Activated CD4-positive, alpha-beta T cell treated with anti-CD3 and anti-CD28 coated beads, Interleukin-2, amount 10 ng/mL, durations not matched to agents 24 days and 14 days (primary cell): ENCODE data around the gene KIAA0930. TPM values are rescaled to one million over a fixed set of nuclear protein-coding genes. Genes with fewer than 3 reads are reported as not detected.
"Not testable (repeated sequence)": the region's sequence is repeated elsewhere in the genome, so short reads cannot be mapped to it uniquely, and the experiment has no call there.

Source experiments
- DNase-seq: peaks from one replicate; pipeline ENCODE4 v3.0.0; 2022
- H3K27ac Mint-ChIP-seq: one replicate; pipeline ENCODE4 v1.8.0; 2022; ENCODE audit warnings: mild to moderate bottlenecking, mixed read lengths
- H3K27me3 Mint-ChIP-seq: one replicate; pipeline ENCODE4 v1.8.0; 2022; ENCODE audit warnings: mixed read lengths
- H3K36me3 Mint-ChIP-seq: one replicate; pipeline ENCODE4 v1.8.0; 2022; ENCODE audit warnings: low read depth, mild to moderate bottlenecking, mixed read lengths
- H3K4me1 Mint-ChIP-seq: one replicate; pipeline ENCODE4 v1.8.0; 2021; ENCODE audit warnings: mixed read lengths
- H3K4me3 Mint-ChIP-seq: one replicate; pipeline ENCODE4 v1.8.0; 2022; ENCODE audit warnings: mild to moderate bottlenecking, moderate library complexity, mixed read lengths
- H3K9me3 Mint-ChIP-seq: one replicate; pipeline ENCODE4 v1.8.0; 2021; ENCODE audit warnings: mixed read lengths
- intact Hi-C: fragments of 100-400 bp; cut with micrococcal nuclease; formaldehyde crosslinking; loops from one replicate; pipeline ENCODE4 v1.15.1; 2023
- total RNA-seq: library from RNA; stranded (reverse); gene quantifications from 2 replicates; pipeline ENCODE4 v1.2.3, GENCODE V29; 2022

KIAA0930 gene
- total RNA-seq, 1 donor from 2014 or later, result 45.3 TPM

DNA sequence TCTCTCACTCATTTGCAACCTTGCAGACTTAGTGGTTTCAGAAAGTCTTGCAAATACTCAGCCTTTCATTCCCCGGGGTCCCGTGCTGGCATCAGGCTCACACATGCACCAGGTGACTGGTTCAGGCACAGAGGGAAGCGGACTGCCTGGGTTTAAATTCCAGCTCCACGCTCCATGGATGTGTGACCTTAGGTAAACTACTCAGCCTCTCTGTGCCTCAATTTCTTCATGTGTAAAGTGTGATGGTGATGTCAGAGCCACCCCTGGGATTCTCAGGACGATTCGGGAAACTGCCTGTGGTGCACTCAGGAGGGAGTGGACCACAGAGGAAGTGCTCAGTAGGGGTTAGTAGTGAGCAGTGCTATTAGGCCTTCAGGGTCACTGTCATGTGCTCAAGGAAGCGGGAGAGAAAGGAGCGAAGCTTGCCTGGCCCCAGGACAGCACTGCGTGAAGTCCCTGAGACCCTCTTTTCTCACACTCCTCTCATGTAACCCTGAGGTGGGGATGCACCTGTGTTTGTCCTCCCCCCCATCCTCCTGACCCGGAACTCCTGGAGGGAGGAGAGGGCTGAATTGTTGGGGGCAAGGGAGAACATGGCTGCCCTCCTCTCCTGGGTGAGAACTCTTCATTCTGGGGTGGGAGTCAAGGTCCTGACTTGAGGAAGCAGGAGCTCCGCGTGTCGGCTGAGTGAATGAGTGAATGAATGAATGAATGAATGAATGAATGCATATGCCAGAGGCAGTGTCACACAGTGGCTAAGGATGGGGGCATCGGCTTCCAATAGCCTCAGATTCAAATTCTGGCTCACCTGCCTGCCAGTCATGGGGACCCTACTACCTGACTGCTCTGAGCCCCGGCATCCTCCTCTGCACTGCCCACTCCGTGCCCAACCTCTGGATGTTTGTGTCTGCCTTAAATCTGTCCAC is 29.7 kb upstream of the KIAA0930 start:
- no peaks in the 10 kb centered on the region for H3K9me3 Mint-ChIP-seq
- no peak for DNase-seq
- intact Hi-C loops, result loop anchor here (5.0 kb wide), 1 partner anchor 282 kb away; no protein-coding TSS in a partner anchor
- H3K4me3 Mint-ChIP-seq, result peak overlapping the region; percentile 81
- peaks cover 3% of the 10 kb centered on the region for H3K36me3 Mint-ChIP-seq
- H3K4me1 Mint-ChIP-seq, result peaks cover 12% of the 10 kb centered on the region
- peaks cover 40% of the 10 kb centered on the region for H3K27me3 Mint-ChIP-seq
- no peak overlapping the region for H3K27ac Mint-ChIP-seq

GRCh38 chr22:45268958-45269844 is 28.5 kb upstream of the KIAA0930 start:
- Mint-ChIP-seq H3K4me3 (peak overlapping the region; percentile 84), H3K27ac (peak overlapping the region; percentile 83), H3K27me3 (peaks cover 37% of the 10 kb centered on the region), H3K9me3 (no peaks in the 10 kb centered on the region), H3K36me3 (peaks cover 3% of the 10 kb centered on the region), H3K4me1 (peaks cover 12% of the 10 kb centered on the region)
- DNase-seq, result peak; percentile 97
- intact Hi-C loops, result loop anchor here (1.0 to 2.0 kb wide), 3 partner anchors 40 to 166 kb away; partner anchors contain the start of gene FAM118A

GRCh38 chr22:45268167-45268957 is 27.7 kb upstream of the KIAA0930 start:
- no peak for DNase-seq
- peaks cover 41% of the 10 kb centered on the region for H3K27me3 Mint-ChIP-seq
- H3K36me3 Mint-ChIP-seq, result peaks cover 3% of the 10 kb centered on the region
- peaks cover 12% of the 10 kb centered on the region for H3K4me1 Mint-ChIP-seq
- peak overlapping the region; percentile 84 for H3K4me3 Mint-ChIP-seq
- intact Hi-C loops, result loop anchor here (2.0 kb wide), 1 partner anchor 40 kb away; the partner anchor contains the start of gene FAM118A
- H3K9me3 Mint-ChIP-seq, result no peaks in the 10 kb centered on the region
- peak overlapping the region; percentile 74 for H3K27ac Mint-ChIP-seq

- peaks cover 3% of the 10 kb centered on the region for H3K36me3 Mint-ChIP-seq
- H3K27me3 Mint-ChIP-seq, result peaks cover 46% of the 10 kb centered on the region
- H3K27ac Mint-ChIP-seq, result no peak overlapping the region
- H3K9me3 Mint-ChIP-seq, result no peaks in the 10 kb centered on the region
- H3K4me1 Mint-ChIP-seq, result peaks cover 12% of the 10 kb centered on the region
- DNase-seq, result no peak
- H3K4me3 Mint-ChIP-seq, result no peak overlapping the region
- intact Hi-C loops, result no loop called here
These were observed 24.8 kb upstream of the KIAA0930 start for GRCh38 chr22:45265535-45265934.

DNA sequence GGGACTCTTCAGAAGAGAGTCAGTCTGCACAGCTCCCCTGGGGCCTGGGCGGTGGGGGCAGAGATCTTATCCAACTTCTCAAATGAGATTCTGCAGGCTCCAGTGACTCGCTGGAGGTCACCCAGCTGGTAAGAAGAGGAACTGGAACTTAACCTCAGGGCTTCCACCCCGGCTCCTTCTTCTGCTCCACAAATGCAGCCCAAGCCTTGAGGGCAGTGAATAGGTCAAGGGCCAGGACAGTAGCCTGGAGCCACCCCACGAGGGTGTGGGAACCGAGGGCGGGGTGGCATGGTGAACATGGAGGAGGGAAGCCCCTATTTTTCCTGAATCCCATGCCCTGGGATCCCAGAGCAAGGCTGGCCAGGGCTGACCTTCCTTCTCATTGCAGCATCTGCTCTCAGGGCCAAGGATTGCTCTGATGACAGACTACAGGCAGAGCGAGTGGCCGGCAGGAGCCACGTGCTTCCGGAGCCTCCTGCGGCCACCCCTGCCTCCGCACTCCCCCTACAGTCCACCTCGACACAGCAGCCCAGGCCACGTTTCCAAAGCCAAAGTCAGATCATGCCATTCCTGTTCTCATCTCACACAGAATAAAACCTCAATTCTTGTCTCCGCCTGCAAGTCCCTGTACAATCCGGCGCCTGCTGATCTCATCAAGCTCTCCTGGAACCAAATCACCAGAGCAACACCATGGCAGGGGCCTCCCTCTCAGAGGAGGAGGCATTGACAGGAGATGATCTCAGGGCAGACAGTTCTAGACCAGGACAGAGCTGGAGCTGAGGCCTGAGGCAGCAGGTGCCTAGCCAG is 23.0 kb upstream of the KIAA0930 start:
- intact Hi-C loops, result no loop called here
- Mint-ChIP-seq H3K9me3 (no peaks in the 10 kb centered on the region), H3K27ac (no peak overlapping the region), H3K4me1 (peaks cover 1% of the 10 kb centered on the region), H3K4me3 (no peak overlapping the region), H3K27me3 (peaks cover 39% of the 10 kb centered on the region), H3K36me3 (no peaks in the 10 kb centered on the region)
- no peak for DNase-seq

- Mint-ChIP-seq H3K36me3 (no peaks in the 10 kb centered on the region), H3K9me3 (no peaks in the 10 kb centered on the region), H3K4me3 (no peak overlapping the region), H3K27me3 (peaks cover 36% of the 10 kb centered on the region), H3K4me1 (no peaks in the 10 kb centered on the region), H3K27ac (no peak overlapping the region)
- DNase-seq, result no peak
- intact Hi-C loops, result no loop called here
These were observed 22.3 kb upstream of the KIAA0930 start for GRCh38 chr22:45262931-45263462.

- H3K27me3 Mint-ChIP-seq, result peaks cover 32% of the 10 kb centered on the region
- H3K9me3 Mint-ChIP-seq, result no peaks in the 10 kb centered on the region
- H3K27ac Mint-ChIP-seq, result no peak overlapping the region
- no peak overlapping the region for H3K4me3 Mint-ChIP-seq
- no peak for DNase-seq
- intact Hi-C loops, result no loop called here
- H3K4me1 Mint-ChIP-seq, result no peaks in the 10 kb centered on the region
- no peaks in the 10 kb centered on the region for H3K36me3 Mint-ChIP-seq
These were observed 21.7 kb upstream of the KIAA0930 start for GRCh38 chr22:45262195-45262930.

- Mint-ChIP-seq H3K36me3 (no peaks in the 10 kb centered on the region), H3K9me3 (no peaks in the 10 kb centered on the region), H3K4me1 (no peaks in the 10 kb centered on the region), H3K27ac (no peak overlapping the region), H3K27me3 (peaks cover 25% of the 10 kb centered on the region), H3K4me3 (no peak overlapping the region)
- DNase-seq, result no peak
- intact Hi-C loops, result no loop called here
These were observed 20.9 kb upstream of the KIAA0930 start for GRCh38 chr22:45261407-45262088.

GRCh38 chr22:45260395-45260759 is 19.7 kb upstream of the KIAA0930 start:
- H3K9me3 Mint-ChIP-seq, H3K36me3 Mint-ChIP-seq, H3K4me3 Mint-ChIP-seq, H3K4me1 Mint-ChIP-seq, DNase-seq, intact Hi-C loops, H3K27ac Mint-ChIP-seq: not testable (repeated sequence)
- H3K27me3 Mint-ChIP-seq, result peaks cover 23% of the 10 kb centered on the region

DNA sequence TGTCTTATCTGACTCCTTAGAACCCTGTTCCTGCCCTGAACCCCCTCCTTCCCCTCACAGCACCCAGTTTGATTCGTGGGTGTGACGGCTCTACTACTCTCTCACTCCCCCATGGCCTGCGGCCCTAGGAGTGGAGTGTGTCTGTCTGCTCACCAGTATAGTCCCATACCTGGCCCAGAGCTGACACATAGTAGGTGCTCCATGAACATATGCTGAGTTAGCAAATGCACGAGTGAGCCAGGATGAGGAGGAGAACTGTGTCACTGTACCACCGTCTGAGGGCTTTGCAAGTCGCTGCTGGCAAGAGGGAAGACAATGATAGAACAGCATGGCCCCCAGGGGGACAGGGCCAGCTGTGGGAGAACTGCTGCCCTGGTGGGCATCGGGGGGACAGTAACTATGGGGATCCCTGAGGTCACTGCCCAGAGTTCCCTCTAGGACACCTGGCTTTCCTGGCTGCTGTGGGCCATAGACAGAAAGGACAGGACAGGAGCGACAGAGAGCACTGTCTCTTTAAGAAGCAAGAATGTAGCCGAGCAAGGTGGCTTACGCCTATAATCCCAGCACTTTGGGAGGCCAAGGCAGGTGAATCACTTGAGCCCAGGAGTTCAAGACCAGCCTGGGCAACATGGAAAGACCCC is 19.2 kb upstream of the KIAA0930 start:
- DNase-seq, result no peak
- Mint-ChIP-seq H3K36me3 (no peaks in the 10 kb centered on the region), H3K27me3 (peaks cover 21% of the 10 kb centered on the region), H3K4me3 (no peak overlapping the region), H3K27ac (no peak overlapping the region), H3K9me3 (no peaks in the 10 kb centered on the region), H3K4me1 (peaks cover 3% of the 10 kb centered on the region)
- intact Hi-C loops, result no loop called here

DNA sequence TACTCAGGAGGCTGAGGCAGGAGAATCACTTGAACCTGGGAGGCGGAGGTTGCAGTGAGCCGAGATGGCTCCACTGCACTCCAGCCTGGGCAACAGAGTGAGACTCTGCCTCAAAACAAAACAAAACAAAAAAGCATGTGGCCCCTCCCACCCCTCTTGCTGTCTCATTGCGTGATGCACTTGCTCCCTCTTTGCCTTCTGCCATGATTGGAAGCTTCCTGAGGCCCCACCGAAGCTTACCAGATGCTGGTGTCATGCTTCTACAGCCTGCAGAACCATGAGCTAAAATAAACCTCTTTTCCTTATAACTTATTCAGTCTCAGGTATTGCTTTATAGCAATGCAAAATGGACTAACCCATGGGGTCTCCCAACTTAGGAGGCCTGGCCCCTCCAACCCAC is 17.2 kb upstream of the KIAA0930 start:
- H3K36me3 Mint-ChIP-seq, H3K27ac Mint-ChIP-seq, H3K9me3 Mint-ChIP-seq, H3K4me3 Mint-ChIP-seq, intact Hi-C loops, DNase-seq, H3K4me1 Mint-ChIP-seq: not testable (repeated sequence)
- peaks cover 10% of the 10 kb centered on the region for H3K27me3 Mint-ChIP-seq
